Measurements from ENCODE around the gene ABCA7.
A peak's percentile ranks its signal among the peaks of the same experiment; 100 is the strongest.

Gene ABCA7

GRCh38 chr19:1094978-1095701 lies 55.2 kb downstream of the ABCA7 start, which contains the start of gene POLR2E:
TSS of gene POLR2E (minus strand) at chr19:1095375. CDS start at chr19:1095315, 60 bp downstream.
- peak; percentile 93 for DNase-seq (ENCODE audit: low read depth)

GRCh38 chr19:1097810-1098176 lies 57.9 kb downstream of the ABCA7 start:
- no peak for DNase-seq (ENCODE audit: low read depth)
- H3K4me3 ChIP-seq (ENCODE audit: low read depth, low read length): no peak overlapping the region

More at GRCh38 chr19:1094978-1095701, 55.2 kb downstream of the ABCA7 start, which contains the start of gene POLR2E:
- H3K4me3 ChIP-seq (ENCODE audit: low read depth, low read length): peak within 1 kb of the TSS; percentile 89

GRCh38 chr19:1098177-1099051 lies 58.5 kb downstream of the ABCA7 start:
- no peak overlapping the region for H3K4me3 ChIP-seq (ENCODE audit: low read depth, low read length)
- DNase-seq (ENCODE audit: low read depth): no peak

- DNase-seq (ENCODE audit: low read depth): no peak
- H3K4me3 ChIP-seq (ENCODE audit: low read depth, low read length): no peak overlapping the region
These were observed 61.4 kb downstream of the ABCA7 start for GRCh38 chr19:1101337-1101698.

- peak; percentile 99 for DNase-seq (ENCODE audit: low read depth)
- H3K4me3 ChIP-seq (ENCODE audit: low read depth, low read length): no peak overlapping the region
These were observed 62.7 kb downstream of the ABCA7 start for GRCh38 chr19:1102407-1103131.

- no peak for DNase-seq (ENCODE audit: low read depth)
- H3K4me3 ChIP-seq (ENCODE audit: low read depth, low read length): peak overlapping the region; percentile 17
These were observed 63.3 kb downstream of the ABCA7 start for GRCh38 chr19:1103132-1103707.

GRCh38 chr19:1103708-1104310 lies 63.9 kb downstream of the ABCA7 start, which contains the start of gene GPX4:
TSS of gene GPX4 (plus strand) at chr19:1103994. CDS start at chr19:1104044, 50 bp downstream.
- DNase-seq (ENCODE audit: low read depth): peak; percentile 98
- peak within 1 kb of the TSS; percentile 70 for H3K4me3 ChIP-seq (ENCODE audit: low read depth, low read length)

- DNase-seq (ENCODE audit: low read depth): no peak
- peak overlapping the region; percentile 70 for H3K4me3 ChIP-seq (ENCODE audit: low read depth, low read length)
These were observed 64.6 kb downstream of the ABCA7 start for GRCh38 chr19:1104311-1105007.

- peak overlapping the region; percentile 70 for H3K4me3 ChIP-seq (ENCODE audit: low read depth, low read length)
- DNase-seq (ENCODE audit: low read depth): no peak
These were observed 65.3 kb downstream of the ABCA7 start for GRCh38 chr19:1105008-1105872.

GRCh38 chr19:1105873-1106840 lies 66.2 kb downstream of the ABCA7 start:
- no peak overlapping the region for H3K4me3 ChIP-seq (ENCODE audit: low read depth, low read length)
- no peak for DNase-seq (ENCODE audit: low read depth)

GRCh38 chr19:1106841-1107660 lies 67.1 kb downstream of the ABCA7 start:
- H3K4me3 ChIP-seq (ENCODE audit: low read depth, low read length): no peak overlapping the region
- DNase-seq (ENCODE audit: low read depth): no peak

- H3K4me3 ChIP-seq (ENCODE audit: low read depth, low read length): no peak overlapping the region
- no peak for DNase-seq (ENCODE audit: low read depth)
These were observed 67.9 kb downstream of the ABCA7 start for GRCh38 chr19:1107661-1108261.

- DNase-seq (ENCODE audit: low read depth): no peak
These were observed 68.6 kb downstream of the ABCA7 start for GRCh38 chr19:1108291-1109031.

GRCh38 chr19:1109032-1109551 lies 69.2 kb downstream of the ABCA7 start:
- no peak for DNase-seq (ENCODE audit: low read depth)
- H3K4me3 ChIP-seq (ENCODE audit: low read depth, low read length): no peak overlapping the region

More at GRCh38 chr19:1108291-1109031, 68.6 kb downstream of the ABCA7 start:
- H3K4me3 ChIP-seq (ENCODE audit: low read depth, low read length): no peak overlapping the region

All from skeletal muscle cell (primary cell).